Measurements from ENCODE around the gene FLOT2.
"Not testable (repeated sequence)": the region's sequence is repeated elsewhere in the genome, so short reads cannot be mapped to it uniquely, and the experiment has no call there.

Gene FLOT2

GRCh38 chr17:28916302-28916934 is 18.9 kb upstream of the FLOT2 start:
- DNase-seq (ENCODE audit: low spot score): peak; percentile 31

- no peak for DNase-seq (ENCODE audit: low spot score)
These were observed 15.4 kb upstream of the FLOT2 start for GRCh38 chr17:28912938-28913333.

GRCh38 chr17:28912281-28912937 is 14.9 kb upstream of the FLOT2 start:
- no peak for DNase-seq (ENCODE audit: low spot score)

GRCh38 chr17:28911411-28912045 is 14.0 kb upstream of the FLOT2 start:
- no peak for DNase-seq (ENCODE audit: low spot score)

- DNase-seq (ENCODE audit: low spot score): no peak
These were observed 13.0 kb upstream of the FLOT2 start for GRCh38 chr17:28910534-28910933.

- DNase-seq (ENCODE audit: low spot score): no peak
These were observed 11.2 kb upstream of the FLOT2 start for GRCh38 chr17:28908640-28909167.

GRCh38 chr17:28907709-28908475 is 10.4 kb upstream of the FLOT2 start:
- no peak for DNase-seq (ENCODE audit: low spot score)

GRCh38 chr17:28906706-28907438 is 9.3 kb upstream of the FLOT2 start:
- no peak for DNase-seq (ENCODE audit: low spot score)

GRCh38 chr17:28906276-28906675 is 8.7 kb upstream of the FLOT2 start:
- DNase-seq (ENCODE audit: low spot score): no peak

- DNase-seq (ENCODE audit: low spot score): no peak
These were observed 7.3 kb upstream of the FLOT2 start for GRCh38 chr17:28904800-28905199.

GRCh38 chr17:28903546-28903841 is 6.0 kb upstream of the FLOT2 start:
- not testable (repeated sequence) for DNase-seq (ENCODE audit: low spot score)

- peak; percentile 94 for DNase-seq (ENCODE audit: low spot score)
These were observed 5.4 kb upstream of the FLOT2 start, which contains the start of gene DHRS13 for GRCh38 chr17:28902819-28903545. Gene DHRS13, minus strand, starts transcription at chr17:28903079. Its CDS starts 135 bp downstream, at chr17:28902944.

- DNase-seq (ENCODE audit: low spot score): peak; percentile 43
These were observed 4.6 kb upstream of the FLOT2 start for GRCh38 chr17:28901866-28902818.

- no peak for DNase-seq (ENCODE audit: low spot score)
These were observed 3.6 kb upstream of the FLOT2 start for GRCh38 chr17:28900986-28901726.

GRCh38 chr17:28899212-28899815 is 1.8 kb upstream of the FLOT2 start:
- no peak for DNase-seq (ENCODE audit: low spot score)

- DNase-seq (ENCODE audit: low spot score): no peak
These were observed 1.0 kb upstream of the FLOT2 start for GRCh38 chr17:28898527-28898955.

- DNase-seq (ENCODE audit: low spot score): peak; percentile 28
These were observed 415 bp upstream of the FLOT2 start for GRCh38 chr17:28897769-28898526.

- no peak for DNase-seq (ENCODE audit: low spot score)
These were observed 1.0 kb downstream of the FLOT2 start for GRCh38 chr17:28896491-28896883.

Measured in SW480 (cell line).